ENCODE results near the gene CD300E.

The CD300E gene

GRCh38 chr17:74658620-74659019 lies 35.1 kb upstream of the CD300E start:
- Histone ChIP-seq H3K36me3 (ENCODE audit: control insufficient read depth, insufficient read depth, low read length) (no peaks in the 10 kb centered on the region), H3K27me3 (replicated peaks; ENCODE audit: control insufficient read depth, insufficient read depth, low read length) (no peaks in the 10 kb centered on the region; the same call in none of the 2 replicates), H3K4me3 (replicated peaks; ENCODE audit: low read depth, low read length) (no peak overlapping the region)
- DNase-seq (ENCODE audit: extremely low read depth, insufficient read length) = no peak
- TF ChIP-seq CTCF (IDR thresholded peaks at IDR 0.05; ENCODE audit: insufficient read depth, low read length, poor library complexity, severe bottlenecking) = no peak

GRCh38 chr17:74654742-74655141 lies 31.2 kb upstream of the CD300E start:
- no peak for DNase-seq (ENCODE audit: extremely low read depth, insufficient read length)
- H3K4me3 ChIP-seq (replicated peaks; ENCODE audit: low read depth, low read length) = no peak overlapping the region
- no peaks in the 10 kb centered on the region for H3K36me3 ChIP-seq (ENCODE audit: control insufficient read depth, insufficient read depth, low read length)
- H3K27me3 ChIP-seq (replicated peaks; ENCODE audit: control insufficient read depth, insufficient read depth, low read length) = no peaks in the 10 kb centered on the region; the same call in none of the 2 replicates
- no peak for TF ChIP-seq CTCF (IDR thresholded peaks at IDR 0.05; ENCODE audit: insufficient read depth, low read length, poor library complexity, severe bottlenecking)

GRCh38 chr17:74652020-74652419 lies 28.5 kb upstream of the CD300E start:
- TF ChIP-seq CTCF (IDR thresholded peaks at IDR 0.05; ENCODE audit: insufficient read depth, low read length, poor library complexity, severe bottlenecking) = no peak
- Histone ChIP-seq H3K36me3 (ENCODE audit: control insufficient read depth, insufficient read depth, low read length) (no peaks in the 10 kb centered on the region), H3K4me3 (replicated peaks; ENCODE audit: low read depth, low read length) (no peak overlapping the region), H3K27me3 (replicated peaks; ENCODE audit: control insufficient read depth, insufficient read depth, low read length) (no peaks in the 10 kb centered on the region; the same call in none of the 2 replicates)
- DNase-seq (ENCODE audit: extremely low read depth, insufficient read length) = no peak

- DNase-seq (ENCODE audit: extremely low read depth, insufficient read length) = no peak
These were observed 26.4 kb upstream of the CD300E start for GRCh38 chr17:74649909-74650308.

GRCh38 chr17:74647871-74648672 lies 24.5 kb upstream of the CD300E start:
- Histone ChIP-seq H3K36me3 (ENCODE audit: control insufficient read depth, insufficient read depth, low read length) (no peaks in the 10 kb centered on the region), H3K27me3 (replicated peaks; ENCODE audit: control insufficient read depth, insufficient read depth, low read length) (no peaks in the 10 kb centered on the region; the same call in none of the 2 replicates), H3K4me3 (replicated peaks; ENCODE audit: low read depth, low read length) (no peak overlapping the region)
- TF ChIP-seq CTCF (IDR thresholded peaks at IDR 0.05; ENCODE audit: insufficient read depth, low read length, poor library complexity, severe bottlenecking) = no peak
- DNase-seq (ENCODE audit: extremely low read depth, insufficient read length) = no peak

More at GRCh38 chr17:74649909-74650308, 26.4 kb upstream of the CD300E start:
- no peak overlapping the region for H3K4me3 ChIP-seq (replicated peaks; ENCODE audit: low read depth, low read length)
- no peaks in the 10 kb centered on the region; the same call in none of the 2 replicates for H3K27me3 ChIP-seq (replicated peaks; ENCODE audit: control insufficient read depth, insufficient read depth, low read length)
- no peaks in the 10 kb centered on the region for H3K36me3 ChIP-seq (ENCODE audit: control insufficient read depth, insufficient read depth, low read length)
- no peak for TF ChIP-seq CTCF (IDR thresholded peaks at IDR 0.05; ENCODE audit: insufficient read depth, low read length, poor library complexity, severe bottlenecking)
